Dermis microvascular lymphatic vessel endothelial cell (primary cell): Measurements from ENCODE around the gene USP30. TPM values are rescaled to one million over a fixed set of nuclear protein-coding genes. Genes with fewer than 3 reads are reported as not detected.
A peak's percentile ranks its signal among the peaks of the same experiment; 100 is the strongest.
"Not testable (repeated sequence)": the region's sequence is repeated elsewhere in the genome, so short reads cannot be mapped to it uniquely, and the experiment has no call there.

Source experiments
- DNase-seq, 2 donors: peaks; one replicate each; pipeline versions ENCODE4 v3.0.0 to v3.0.0-alpha.2; 2010; ENCODE audit warnings: low read depth in 2 of 2
- total RNA-seq: library from RNA; depleted of rRNA; stranded (reverse); fragments of >200 nt; gene quantifications from 2 replicates; pipeline ENCODE4 v1.2.1, GENCODE V29; 2014

Gene USP30
- total RNA-seq, 1 donor from 2014 or later: 5.4 TPM

DNA sequence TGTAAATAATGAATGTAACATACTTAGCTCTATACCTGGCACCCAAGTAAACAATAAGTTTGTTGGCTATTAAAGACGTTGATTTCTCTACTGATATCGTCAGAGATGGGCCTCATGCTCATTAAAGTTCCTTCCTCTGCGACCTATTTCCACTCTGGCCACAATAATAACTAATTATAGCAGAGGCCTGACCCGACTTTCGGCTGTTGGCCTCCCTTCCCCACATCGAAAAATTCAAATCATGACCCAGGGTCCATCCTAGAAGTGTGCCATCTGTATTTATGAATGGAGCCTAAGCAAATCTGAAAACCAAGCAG is 321 bp upstream of the USP30 start:
- no peak for DNase-seq

GRCh38 chr12:109053382-109054123 is 1.2 kb downstream of the USP30 start:
- peak in 1 of 2 donors; percentile 2 for DNase-seq

- DNase-seq: not testable (repeated sequence)
Measured at GRCh38 chr12:109054124-109054513, 1.7 kb downstream of the USP30 start.

DNA sequence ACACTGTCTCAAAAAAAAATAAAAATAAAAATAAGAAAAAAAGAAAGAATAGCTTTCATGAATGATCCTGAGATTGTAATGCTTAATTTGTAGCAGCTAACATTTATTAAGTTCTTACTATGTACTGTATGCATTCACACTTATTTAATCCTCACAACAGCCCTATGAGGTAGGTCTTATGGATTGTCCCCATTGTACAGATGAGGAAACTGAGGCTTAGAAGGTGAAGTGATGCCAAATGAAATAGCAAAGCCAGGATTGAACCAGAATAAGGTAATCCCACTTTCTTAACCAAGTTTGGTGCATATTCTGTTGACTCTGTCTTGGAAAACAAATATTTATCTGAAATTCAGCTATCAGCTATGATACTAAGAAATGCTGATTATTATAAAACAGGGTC is 2.1 kb downstream of the USP30 start:
- DNase-seq: no peak

DNA sequence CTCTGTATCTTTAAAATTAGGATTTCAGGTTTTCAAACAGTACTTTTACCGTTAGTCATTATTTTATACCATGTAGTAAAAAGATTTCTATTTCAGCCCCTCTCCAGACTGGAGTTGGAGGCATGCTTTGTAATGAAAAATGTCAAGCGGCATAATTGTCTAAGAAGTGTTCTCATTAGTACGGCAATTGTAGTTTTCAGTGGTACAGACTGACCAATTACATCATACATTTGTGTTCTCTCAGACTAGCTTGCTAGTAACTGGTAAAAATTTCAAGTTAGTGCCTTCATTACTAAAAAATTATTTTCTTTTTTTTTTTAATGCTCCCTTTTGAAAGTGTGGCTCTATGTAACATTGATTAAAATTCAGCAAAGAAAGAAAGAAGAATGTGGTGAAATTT is 4.5 kb downstream of the USP30 start:
- DNase-seq: no peak

- DNase-seq: no peak
Measured at GRCh38 chr12:109057376-109057775, 5.0 kb downstream of the USP30 start.

GRCh38 chr12:109058773-109059172 is 6.4 kb downstream of the USP30 start:
- DNase-seq: no peak

GRCh38 chr12:109064143-109064542 is 11.8 kb downstream of the USP30 start:
- DNase-seq: no peak

DNA sequence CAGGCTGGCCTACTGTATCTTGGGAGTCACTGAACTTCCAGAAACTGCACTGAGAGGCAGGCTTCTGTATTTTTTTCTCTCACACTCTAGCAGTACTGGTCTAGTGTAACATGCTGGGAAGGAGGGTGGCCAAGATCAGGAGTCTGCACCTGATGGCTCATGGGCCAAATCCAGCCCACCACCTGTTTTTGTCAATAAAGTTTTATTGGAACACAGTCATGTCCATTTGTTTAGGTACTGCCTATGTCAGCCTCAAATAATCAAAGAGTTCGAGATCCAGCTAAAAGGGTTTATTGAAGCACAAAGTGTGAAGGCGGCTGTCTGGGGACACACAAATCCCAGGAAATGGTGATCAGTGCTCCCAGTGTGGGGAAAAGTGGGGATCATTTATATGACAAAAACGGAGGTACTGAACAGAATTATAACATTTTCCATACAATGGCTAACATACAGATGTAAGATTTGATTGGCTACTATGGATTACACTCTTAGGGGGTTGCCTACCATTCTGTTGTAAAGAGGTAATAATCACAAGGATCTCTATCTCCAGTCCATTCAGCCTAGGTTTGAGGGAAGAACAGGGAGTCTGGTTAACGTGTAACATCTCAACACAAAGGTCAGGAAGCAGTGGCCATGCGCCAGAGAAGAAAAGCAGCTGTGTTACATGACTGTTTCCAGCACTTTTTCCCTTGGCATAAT is 12.9 kb downstream of the USP30 start:
- no peak for DNase-seq

- no peak for DNase-seq
Measured at GRCh38 chr12:109065853-109066193, 13.4 kb downstream of the USP30 start.

DNA sequence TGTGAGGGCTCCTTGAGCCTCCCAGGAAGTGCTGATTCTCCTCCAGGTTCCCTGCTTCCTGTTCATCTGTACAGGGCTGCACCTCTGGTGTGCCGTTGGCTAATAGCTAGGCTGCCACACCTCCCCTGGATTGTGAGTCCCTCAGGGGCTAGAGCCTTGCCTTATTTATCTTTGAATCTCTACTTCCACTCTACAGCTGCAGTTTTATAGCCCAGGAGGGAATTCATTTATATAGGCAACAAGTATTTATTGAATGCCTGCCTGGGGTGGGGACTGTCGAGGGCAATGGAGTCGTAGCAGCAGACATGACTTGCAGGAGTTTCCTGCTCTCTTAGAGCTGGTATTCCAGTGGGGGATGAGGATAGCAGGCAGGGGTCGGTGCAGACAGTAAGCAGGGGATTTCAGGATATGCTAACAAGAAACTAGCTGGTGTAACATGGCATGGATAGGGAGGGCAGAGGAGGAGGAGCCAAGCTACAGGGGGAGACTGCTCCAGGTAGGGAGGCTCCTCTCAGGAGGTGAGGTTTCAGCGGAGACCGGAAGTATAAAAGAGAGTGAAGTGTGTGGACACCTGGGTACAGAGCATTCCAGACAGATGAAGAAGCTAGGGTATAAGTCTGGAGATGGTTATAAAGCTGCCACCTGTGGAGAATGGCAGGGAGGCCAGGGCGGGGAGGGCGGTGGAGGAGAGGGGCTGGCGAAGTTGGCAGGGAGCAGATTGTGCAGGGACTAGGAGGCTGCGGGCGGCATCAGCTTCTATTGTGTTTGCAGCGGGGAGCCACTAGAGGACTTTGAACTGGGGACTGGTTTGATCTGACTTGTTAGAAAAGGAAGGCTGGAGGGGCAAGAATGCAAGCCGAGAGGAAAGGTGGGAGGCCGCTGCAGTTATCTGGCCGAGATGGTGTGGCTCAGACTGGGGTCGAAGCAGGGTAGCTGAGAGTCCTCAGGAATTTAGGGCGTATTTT is 17.2 kb downstream of the USP30 start:
- DNase-seq: no peak

DNA sequence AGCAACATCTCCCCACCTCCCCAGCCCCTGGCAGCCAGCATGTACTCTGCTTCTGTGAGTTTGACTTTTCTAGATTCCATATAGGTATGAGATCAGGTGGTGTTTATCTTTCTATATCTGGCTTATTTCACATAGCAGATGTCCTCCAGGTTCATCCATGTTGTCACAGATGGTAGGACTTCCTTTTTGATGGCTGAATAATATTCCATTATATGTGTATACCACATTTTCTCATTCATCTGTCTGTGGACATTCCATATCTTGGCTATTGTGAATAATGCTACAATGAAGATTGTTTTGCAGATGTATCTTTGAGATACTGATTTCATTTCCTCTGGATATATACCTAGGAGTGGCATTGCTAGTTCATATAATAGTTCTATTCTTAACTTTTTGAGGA is 22.5 kb downstream of the USP30 start:
- no peak for DNase-seq

- DNase-seq: no peak
Measured at GRCh38 chr12:109082751-109083150, 30.4 kb downstream of the USP30 start.

DNA sequence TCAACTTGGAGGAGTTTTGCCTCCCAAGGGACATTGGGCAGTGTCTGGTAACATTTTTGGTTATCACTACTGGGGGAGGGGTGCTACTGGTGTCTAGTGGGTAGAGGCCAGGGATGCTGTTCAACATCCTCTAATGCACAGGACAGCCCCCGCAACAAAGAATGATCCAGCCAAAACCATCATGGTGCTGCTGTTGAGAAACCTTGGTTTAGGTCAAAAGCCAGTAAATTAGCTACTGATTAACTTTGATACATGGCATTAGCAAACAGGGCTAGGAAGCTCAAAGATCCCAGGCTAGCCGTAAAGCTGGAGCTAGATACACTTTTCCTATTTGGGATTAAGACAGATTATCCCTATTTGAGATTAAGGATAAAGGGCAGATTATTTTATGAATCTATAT is 32.0 kb downstream of the USP30 start:
- DNase-seq: no peak

GRCh38 chr12:109085590-109085989 is 33.2 kb downstream of the USP30 start:
- no peak for DNase-seq

GRCh38 chr12:109087250-109087649 is 34.9 kb downstream of the USP30 start:
- DNase-seq: no peak

- no peak for DNase-seq
Measured at GRCh38 chr12:109088818-109089217, 36.4 kb downstream of the USP30 start.

DNA sequence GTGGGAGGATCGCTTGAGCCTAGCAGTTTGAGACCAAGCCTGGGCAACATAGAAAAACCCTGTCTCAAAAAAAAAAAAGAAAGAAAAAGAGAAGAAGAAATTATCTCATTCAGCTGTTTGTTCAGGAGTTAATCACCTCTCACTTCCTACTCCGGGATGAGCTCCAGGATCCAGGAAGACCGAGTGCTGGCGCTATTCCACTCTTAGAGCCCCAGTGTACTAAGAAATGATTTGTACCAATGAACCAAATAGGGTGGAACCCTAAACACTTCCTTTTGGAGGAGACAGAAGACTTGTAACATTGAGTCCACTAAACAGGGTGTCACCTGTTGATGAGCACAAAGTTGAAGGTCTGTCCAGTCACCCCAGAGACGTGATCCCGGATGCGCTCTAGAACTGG is 37.3 kb downstream of the USP30 start:
- DNase-seq: no peak

DNA sequence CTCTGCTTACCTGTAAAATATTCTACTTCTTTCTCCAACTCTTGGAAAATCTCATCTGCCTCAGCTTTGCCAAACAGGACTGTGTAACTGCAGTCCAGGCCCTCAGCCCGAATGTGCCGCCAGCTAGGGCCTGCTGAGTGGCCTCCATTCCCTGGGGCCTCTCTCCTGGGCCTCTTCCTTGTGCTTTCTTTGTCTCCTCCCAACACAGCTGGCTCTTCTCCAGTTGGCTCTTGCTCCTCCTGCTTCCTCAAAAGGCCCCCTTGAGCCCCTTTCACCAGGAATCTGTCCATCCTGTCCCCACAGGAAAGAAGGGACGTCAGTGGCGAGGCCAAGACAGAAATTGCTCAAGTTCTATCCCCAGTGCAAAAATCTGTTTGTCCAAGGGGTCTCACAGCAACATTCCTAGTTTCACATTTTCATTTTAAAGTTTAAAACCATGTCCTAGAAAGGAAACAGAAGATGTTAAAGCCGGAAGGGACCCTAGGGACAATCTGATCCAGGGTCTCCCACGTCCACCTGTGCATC is 40.2 kb downstream of the USP30 start:
- DNase-seq: no peak

GRCh38 chr12:109093022-109093918 is 40.9 kb downstream of the USP30 start, which contains the start of gene ALKBH2:
Gene ALKBH2 (minus strand): TSS chr12:109093472. CDS start chr12:109092786, 686 bp downstream.
- DNase-seq: peak; percentile 84 to 91

GRCh38 chr12:109097140-109097434 is 44.7 kb downstream of the USP30 start:
- DNase-seq: no peak
